ENCODE results near the gene DMTF1. TPM values are rescaled to one million over a fixed set of nuclear protein-coding genes. Genes with fewer than 3 reads are reported as not detected.

The DMTF1 gene
- total and polyA plus RNA-seq, 2 experiments from 2014 or later = 37.8 to 75.1 TPM

- H3K79me2 ChIP-seq = peaks cover 45% of the 10 kb centered on the region
- no peaks in the 10 kb centered on the region for H3K36me3 ChIP-seq (replicated peaks; ENCODE audit: insufficient read depth, low read depth)
- H3K4me3 ChIP-seq = peak overlapping the region; percentile 98
- H3K27me3 ChIP-seq = peaks cover 21% of the 10 kb centered on the region
- no peaks in the 10 kb centered on the region for H3K9me3 ChIP-seq (ENCODE audit: low read depth)
- H3K9me2 ChIP-seq (replicated peaks; ENCODE audit: insufficient read depth) = no peaks in the 10 kb centered on the region
- no peaks in the 10 kb centered on the region for H4K20me1 ChIP-seq (ENCODE audit: insufficient read depth, poor library complexity, severe bottlenecking)
- DNase-seq (ENCODE audit: low spot score) = peak; percentile 48
- peak overlapping the region; percentile 81 for H3K4me2 ChIP-seq
- H3K27ac ChIP-seq = peak overlapping the region; percentile 84
- H2AFZ ChIP-seq = peak overlapping the region; percentile 99
- TF ChIP-seq CTCF (IDR thresholded peaks at IDR 0.05; ENCODE audit: poor library complexity) (peak; percentile 5), EZH2phosphoT487 (IDR thresholded peaks at IDR 0.05; ENCODE audit: low read depth, severe bottlenecking, unreplicated experiment) (no peak), EZH2 (IDR thresholded peaks at IDR 0.05; ENCODE audit: borderline replicate concordance) (no peak)
- WGBS (ENCODE audit: low lambda C conversion rate, missing lambda C conversion rate) = 5% methylated on average over 17 of the region's 17 CpGs
- H3K4me1 ChIP-seq (ENCODE audit: insufficient read depth) = peaks cover 16% of the 10 kb centered on the region
Measured at GRCh38 chr7:87218796-87219544, 66.7 kb downstream of the DMTF1 start.

GRCh38 chr7:87219545-87220025 lies 67.3 kb downstream of the DMTF1 start, which contains the start of gene TMEM243:
Gene TMEM243 (minus strand): TSS chr7:87219732. CDS start chr7:87219503, 229 bp downstream.
- peak within 1 kb of the TSS; percentile 98 for H3K4me3 ChIP-seq

GRCh38 chr7:87220026-87220733 lies 67.9 kb downstream of the DMTF1 start:
- no peaks in the 10 kb centered on the region for H3K9me2 ChIP-seq (replicated peaks; ENCODE audit: insufficient read depth)
- H3K27ac ChIP-seq = peak overlapping the region; percentile 84
- WGBS (ENCODE audit: low lambda C conversion rate, missing lambda C conversion rate) = 1% methylated on average over 75 of the region's 75 CpGs
- no peak for TF ChIP-seq CTCF (IDR thresholded peaks at IDR 0.05; ENCODE audit: poor library complexity)
- no peak for TF ChIP-seq EZH2 (IDR thresholded peaks at IDR 0.05; ENCODE audit: borderline replicate concordance)
- no peak for TF ChIP-seq EZH2phosphoT487 (IDR thresholded peaks at IDR 0.05; ENCODE audit: low read depth, severe bottlenecking, unreplicated experiment)
- peaks cover 27% of the 10 kb centered on the region for H3K27me3 ChIP-seq
- H3K4me1 ChIP-seq (ENCODE audit: insufficient read depth) = peaks cover 16% of the 10 kb centered on the region
- no peaks in the 10 kb centered on the region for H3K9me3 ChIP-seq (ENCODE audit: low read depth)
- H3K4me3 ChIP-seq = peak overlapping the region; percentile 98
- H2AFZ ChIP-seq = peak overlapping the region; percentile 99
- H4K20me1 ChIP-seq (ENCODE audit: insufficient read depth, poor library complexity, severe bottlenecking) = no peaks in the 10 kb centered on the region
- peak; percentile 87 for DNase-seq (ENCODE audit: low spot score)
- peak overlapping the region; percentile 81 for H3K4me2 ChIP-seq
- no peaks in the 10 kb centered on the region for H3K36me3 ChIP-seq (replicated peaks; ENCODE audit: insufficient read depth, low read depth)
- H3K79me2 ChIP-seq = peaks cover 33% of the 10 kb centered on the region

More at GRCh38 chr7:87219545-87220025, 67.3 kb downstream of the DMTF1 start, which contains the start of gene TMEM243:
- peak within 1 kb of the TSS; percentile 99 for H2AFZ ChIP-seq
- H3K27ac ChIP-seq = peak within 1 kb of the TSS; percentile 84
- TF ChIP-seq EZH2 (IDR thresholded peaks at IDR 0.05; ENCODE audit: borderline replicate concordance) (no peak), CTCF (IDR thresholded peaks at IDR 0.05; ENCODE audit: poor library complexity) (peak; percentile 16)
- H3K9me3 ChIP-seq (ENCODE audit: low read depth) = no peaks in the 10 kb centered on the region
- no peaks in the 10 kb centered on the region for H3K9me2 ChIP-seq (replicated peaks; ENCODE audit: insufficient read depth)
- no peaks in the 10 kb centered on the region for H3K36me3 ChIP-seq (replicated peaks; ENCODE audit: insufficient read depth, low read depth)
- no peaks in the 10 kb centered on the region for H4K20me1 ChIP-seq (ENCODE audit: insufficient read depth, poor library complexity, severe bottlenecking)
- H3K4me2 ChIP-seq = peak within 1 kb of the TSS; percentile 81
- 1% methylated on average over 33 of the region's 41 CpGs for WGBS (ENCODE audit: low lambda C conversion rate, missing lambda C conversion rate)
- DNase-seq (ENCODE audit: low spot score) = peak; percentile 83
- H3K27me3 ChIP-seq = peaks cover 23% of the 10 kb centered on the region
- H3K79me2 ChIP-seq = peaks cover 39% of the 10 kb centered on the region
- H3K4me1 ChIP-seq (ENCODE audit: insufficient read depth) = peaks cover 16% of the 10 kb centered on the region

Measured in hepatocyte (in vitro differentiated cells).